HL-60 (cell line): ENCODE measurements around the gene ANKRD28.

Experiments
- DNase-seq, 2 experiments: peaks; one replicate each; pipeline ENCODE4 v3.0.0-alpha.2; 2010 to 2020; ENCODE audit warnings: low read depth in 1 of 2, low spot score in 1 of 2
- H3K27ac ChIP-seq: fragments of 250-450 bp; sonication (Bioruptor Pico); replicated peaks from 2 replicates; pipeline ENCODE4 v1.5.1; 2020; ENCODE audit warnings: mild to moderate bottlenecking, moderate library complexity
- H3K27me3 ChIP-seq: fragments of 250-450 bp; sonication (Bioruptor Pico); 2 replicates; pipeline ENCODE4 v1.5.1; 2021; ENCODE audit warnings: mild to moderate bottlenecking, moderate library complexity; ENCODE audit not compliant: insufficient read depth, poor library complexity, severe bottlenecking
- H3K4me3 ChIP-seq: replicated peaks from 2 replicates; pipeline ENCODE4 v1.5.1; 2011; ENCODE audit warnings: mild to moderate bottlenecking, control low read depth, low read length; ENCODE audit not compliant: insufficient read depth
- CTCF ChIP-seq: IDR thresholded peaks from one replicate; pipeline ENCODE4 v1.5.1; 2011; ENCODE audit warnings: low read length, control low read depth, inconsistent platforms; ENCODE audit not compliant: insufficient read depth
- GABPA ChIP-seq: IDR thresholded peaks from 2 replicates; pipeline ENCODE4 v1.6.1; 2012; ENCODE audit warnings: low read depth
- POLR2AphosphoS5 ChIP-seq: IDR thresholded peaks from 2 replicates; pipeline ENCODE4 v1.6.1; 2012; ENCODE audit warnings: low read depth
- REST ChIP-seq: IDR thresholded peaks from 2 replicates; pipeline ENCODE4 v1.6.1; 2012; ENCODE audit warnings: low read depth; ENCODE audit not compliant: insufficient replicate concordance
- SPI1 ChIP-seq: IDR thresholded peaks from 2 replicates; pipeline ENCODE4 v1.6.1; 2012; ENCODE audit warnings: low read depth, mild to moderate bottlenecking, borderline replicate concordance

Gene ANKRD28

GRCh38 chr3:15676259-15676658, 121.5 kb downstream of the ANKRD28 start:
- no peak overlapping the region for H3K4me3 ChIP-seq
- TF ChIP-seq CTCF = no peak
- no peak for TF ChIP-seq POLR2AphosphoS5
- no peak for TF ChIP-seq SPI1
- TF ChIP-seq REST = no peak
- TF ChIP-seq GABPA = no peak
- H3K27ac ChIP-seq = no peak overlapping the region
- no peaks in the 10 kb centered on the region for H3K27me3 ChIP-seq
- no peak for DNase-seq

- Histone ChIP-seq H3K4me3 (no peak overlapping the region), H3K27me3 (no peaks in the 10 kb centered on the region), H3K27ac (no peak overlapping the region)
- TF ChIP-seq SPI1 (no peak), CTCF (no peak), GABPA (no peak), POLR2AphosphoS5 (no peak), REST (no peak)
- DNase-seq = no peak
These were observed 124.2 kb downstream of the ANKRD28 start for GRCh38 chr3:15673536-15673935.

GRCh38 chr3:15667484-15667883, 130.3 kb downstream of the ANKRD28 start:
- no peak for DNase-seq
- H3K27ac ChIP-seq = no peak overlapping the region
- no peak overlapping the region for H3K4me3 ChIP-seq
- TF ChIP-seq SPI1 (no peak), GABPA (no peak), REST (no peak), CTCF (no peak), POLR2AphosphoS5 (no peak)
- no peaks in the 10 kb centered on the region for H3K27me3 ChIP-seq
